ENCODE results near the gene PTGFR.

DNA sequence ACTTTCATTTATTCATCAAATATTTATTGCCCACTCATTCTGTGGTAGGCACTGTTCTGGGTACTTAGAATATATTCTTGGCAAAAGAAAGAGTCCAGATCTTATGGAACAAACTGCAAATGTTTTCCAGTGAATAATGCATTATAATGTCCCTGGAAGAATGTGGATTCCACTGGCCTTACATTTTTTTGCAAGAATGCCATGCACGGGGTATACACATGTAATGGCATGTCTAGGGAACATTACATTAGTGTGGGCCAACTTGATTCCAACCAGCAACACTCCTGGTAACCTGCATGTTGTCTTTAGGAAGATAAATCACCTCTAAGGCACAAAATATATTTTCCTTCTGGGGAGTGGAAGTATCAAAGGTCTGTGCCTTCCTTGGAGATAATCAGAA, 96.4 kb downstream of the PTGFR start:
- TF ChIP-seq RAD21 (IDR thresholded peaks at IDR 0.05; ENCODE audit: low read length) (no peak), BHLHE40 (IDR thresholded peaks at IDR 0.05; ENCODE audit: low read depth, low read length) (no peak)
- TF ChIP-seq, protein P1, sequence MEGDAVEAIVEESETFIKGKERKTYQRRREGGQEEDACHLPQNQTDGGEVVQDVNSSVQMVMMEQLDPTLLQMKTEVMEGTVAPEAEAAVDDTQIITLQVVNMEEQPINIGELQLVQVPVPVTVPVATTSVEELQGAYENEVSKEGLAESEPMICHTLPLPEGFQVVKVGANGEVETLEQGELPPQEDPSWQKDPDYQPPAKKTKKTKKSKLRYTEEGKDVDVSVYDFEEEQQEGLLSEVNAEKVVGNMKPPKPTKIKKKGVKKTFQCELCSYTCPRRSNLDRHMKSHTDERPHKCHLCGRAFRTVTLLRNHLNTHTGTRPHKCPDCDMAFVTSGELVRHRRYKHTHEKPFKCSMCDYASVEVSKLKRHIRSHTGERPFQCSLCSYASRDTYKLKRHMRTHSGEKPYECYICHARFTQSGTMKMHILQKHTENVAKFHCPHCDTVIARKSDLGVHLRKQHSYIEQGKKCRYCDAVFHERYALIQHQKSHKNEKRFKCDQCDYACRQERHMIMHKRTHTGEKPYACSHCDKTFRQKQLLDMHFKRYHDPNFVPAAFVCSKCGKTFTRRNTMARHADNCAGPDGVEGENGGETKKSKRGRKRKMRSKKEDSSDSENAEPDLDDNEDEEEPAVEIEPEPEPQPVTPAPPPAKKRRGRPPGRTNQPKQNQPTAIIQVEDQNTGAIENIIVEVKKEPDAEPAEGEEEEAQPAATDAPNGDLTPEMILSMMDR (conservative IDR thresholded peaks at IDR 0.05; ENCODE audit: low read depth, low read length): no peak

All from IMR-90 (cell line).